ENCODE measurements around the gene TMEM253.

Gene TMEM253

GRCh38 chr14:21100931-21101330, at the start of gene TMEM253:
Gene TMEM253 (plus strand): TSS chr14:21101066. CDS start chr14:21101344, 278 bp downstream.
- H3K4me1 Mint-ChIP-seq, result peaks cover 46% of the 10 kb centered on the region
- ATAC-seq, result no peak
- DNase-seq, result no peak
- H3K27me3 Mint-ChIP-seq, result no peaks in the 10 kb centered on the region
- H3K4me3 Mint-ChIP-seq, result no peak within 1 kb of the TSS
- H3K9me3 Mint-ChIP-seq, result no peaks in the 10 kb centered on the region
- no peak within 1 kb of the TSS for H3K27ac Mint-ChIP-seq

- H3K9me3 Mint-ChIP-seq, result no peaks in the 10 kb centered on the region
- H3K4me3 Mint-ChIP-seq, result no peak overlapping the region
- H3K27ac Mint-ChIP-seq, result no peak overlapping the region
- peaks cover 6% of the 10 kb centered on the region for H3K4me1 Mint-ChIP-seq
- H3K27me3 Mint-ChIP-seq, result no peaks in the 10 kb centered on the region
- no peak for ATAC-seq
- no peak for DNase-seq
These were observed 47.4 kb upstream of the TMEM253 start for GRCh38 chr14:21053184-21054122.

- Mint-ChIP-seq H3K4me1 (peaks cover 6% of the 10 kb centered on the region), H3K27ac (no peak overlapping the region), H3K27me3 (no peaks in the 10 kb centered on the region), H3K9me3 (no peaks in the 10 kb centered on the region), H3K4me3 (no peak overlapping the region)
- DNase-seq (no peak), ATAC-seq (peak; percentile 54)
These were observed 46.6 kb upstream of the TMEM253 start for GRCh38 chr14:21054123-21054767.

- no peak for DNase-seq
- Mint-ChIP-seq H3K4me1 (peaks cover 6% of the 10 kb centered on the region), H3K27me3 (peaks cover under 1% of the 10 kb centered on the region), H3K9me3 (no peaks in the 10 kb centered on the region), H3K27ac (no peak overlapping the region), H3K4me3 (no peak overlapping the region)
- ATAC-seq, result no peak
These were observed 46.1 kb upstream of the TMEM253 start for GRCh38 chr14:21054768-21055145.

GRCh38 chr14:21055432-21056117, 45.3 kb upstream of the TMEM253 start:
- Mint-ChIP-seq H3K4me3 (no peak overlapping the region), H3K27ac (no peak overlapping the region)

GRCh38 chr14:21056520-21057163, 44.2 kb upstream of the TMEM253 start:
- Mint-ChIP-seq H3K4me3 (no peak overlapping the region), H3K27me3 (peaks cover 17% of the 10 kb centered on the region), H3K4me1 (peaks cover 6% of the 10 kb centered on the region), H3K9me3 (no peaks in the 10 kb centered on the region), H3K27ac (no peak overlapping the region)
- no peak for ATAC-seq
- DNase-seq, result no peak

More at GRCh38 chr14:21055432-21056117, 45.3 kb upstream of the TMEM253 start:
- ATAC-seq (no peak), DNase-seq (no peak)
- Mint-ChIP-seq H3K27me3 (peaks cover 8% of the 10 kb centered on the region), H3K4me1 (peaks cover 6% of the 10 kb centered on the region), H3K9me3 (no peaks in the 10 kb centered on the region)

GRCh38 chr14:21057803-21058675, 42.8 kb upstream of the TMEM253 start, which contains the start of gene RNASE8:
Gene RNASE8 (plus strand): TSS chr14:21057822. CDS start chr14:21057893, 71 bp downstream.
- DNase-seq (no peak), ATAC-seq (peak; percentile 49)
- Mint-ChIP-seq H3K9me3 (no peaks in the 10 kb centered on the region), H3K4me3 (no peak within 1 kb of the TSS), H3K4me1 (peaks cover 6% of the 10 kb centered on the region), H3K27ac (peak within 1 kb of the TSS in 1 of 2 donors; percentile 47), H3K27me3 (peaks cover 24% of the 10 kb centered on the region)

- peaks cover 32% of the 10 kb centered on the region for H3K27me3 Mint-ChIP-seq
- no peak overlapping the region for H3K4me3 Mint-ChIP-seq
- no peak overlapping the region for H3K27ac Mint-ChIP-seq
- H3K9me3 Mint-ChIP-seq, result no peaks in the 10 kb centered on the region
- ATAC-seq (no peak), DNase-seq (no peak)
- peaks cover 5% of the 10 kb centered on the region for H3K4me1 Mint-ChIP-seq
These were observed 42.0 kb upstream of the TMEM253 start for GRCh38 chr14:21058903-21059302.

GRCh38 chr14:21059842-21060613, 40.8 kb upstream of the TMEM253 start:
- H3K27ac Mint-ChIP-seq, result no peak overlapping the region
- no peak overlapping the region for H3K4me3 Mint-ChIP-seq
- ATAC-seq (no peak), DNase-seq (no peak)
- no peaks in the 10 kb centered on the region for H3K9me3 Mint-ChIP-seq
- H3K4me1 Mint-ChIP-seq, result no peaks in the 10 kb centered on the region
- H3K27me3 Mint-ChIP-seq, result peaks cover 36% of the 10 kb centered on the region

- Mint-ChIP-seq H3K9me3 (no peaks in the 10 kb centered on the region), H3K4me1 (no peaks in the 10 kb centered on the region), H3K4me3 (no peak overlapping the region), H3K27ac (no peak overlapping the region), H3K27me3 (peaks cover 44% of the 10 kb centered on the region)
- no peak for DNase-seq
- ATAC-seq, result no peak
These were observed 40.1 kb upstream of the TMEM253 start for GRCh38 chr14:21060614-21061346.

- H3K27me3 Mint-ChIP-seq, result peaks cover 49% of the 10 kb centered on the region
- no peak overlapping the region for H3K4me3 Mint-ChIP-seq
- DNase-seq, result no peak
- no peaks in the 10 kb centered on the region for H3K4me1 Mint-ChIP-seq
- H3K9me3 Mint-ChIP-seq, result no peaks in the 10 kb centered on the region
- no peak overlapping the region for H3K27ac Mint-ChIP-seq
- no peak for ATAC-seq
These were observed 39.6 kb upstream of the TMEM253 start for GRCh38 chr14:21061347-21061668.

- ATAC-seq (no peak), DNase-seq (no peak)
- Mint-ChIP-seq H3K9me3 (no peaks in the 10 kb centered on the region), H3K27ac (no peak overlapping the region), H3K27me3 (peaks cover 71% of the 10 kb centered on the region), H3K4me1 (peaks cover 1% of the 10 kb centered on the region), H3K4me3 (no peak overlapping the region)
These were observed 37.4 kb upstream of the TMEM253 start for GRCh38 chr14:21063479-21063878.

GRCh38 chr14:21066882-21067502, 33.9 kb upstream of the TMEM253 start:
- ATAC-seq (no peak), DNase-seq (no peak)
- H3K4me1 Mint-ChIP-seq, result peaks cover 34% of the 10 kb centered on the region
- H3K4me3 Mint-ChIP-seq, result no peak overlapping the region
- H3K27me3 Mint-ChIP-seq, result peaks cover 88% of the 10 kb centered on the region
- no peaks in the 10 kb centered on the region for H3K9me3 Mint-ChIP-seq
- H3K27ac Mint-ChIP-seq, result no peak overlapping the region

Data from stimulated activated naive CD8-positive, alpha-beta T cell treated with anti-CD3 and anti-CD28 coated beads, Interleukin-15, amount 100 ng/mL, for 72 hours (primary cell).